GDM1 (cell line): ENCODE data around the gene PTPRN2.

Experiments used
- DNase-seq: peaks from one replicate; lab custom pipeline; 2025; lab: John Stamatoyannopoulos, UW

Gene PTPRN2

GRCh38 chr7:157660971-157661610 lies 926.5 kb downstream of the PTPRN2 start:
- DNase-seq: no peak

GRCh38 chr7:157658851-157659412 lies 928.7 kb downstream of the PTPRN2 start:
- no peak for DNase-seq

GRCh38 chr7:157657741-157658740 lies 929.6 kb downstream of the PTPRN2 start:
- DNase-seq: no peak

GRCh38 chr7:157656195-157656769 lies 931.3 kb downstream of the PTPRN2 start:
- DNase-seq: no peak

- no peak for DNase-seq
Observed at GRCh38 chr7:157654350-157654749, 933.3 kb downstream of the PTPRN2 start.

GRCh38 chr7:157653827-157654207 lies 933.8 kb downstream of the PTPRN2 start:
- DNase-seq: no peak

- no peak for DNase-seq
Observed at GRCh38 chr7:157652954-157653826, 934.4 kb downstream of the PTPRN2 start.

GRCh38 chr7:157652161-157652953 lies 935.3 kb downstream of the PTPRN2 start:
- DNase-seq: no peak

- no peak for DNase-seq
Observed at GRCh38 chr7:157651366-157652160, 936.1 kb downstream of the PTPRN2 start.

- no peak for DNase-seq
Observed at GRCh38 chr7:157650801-157651200, 936.8 kb downstream of the PTPRN2 start.

GRCh38 chr7:157650131-157650631 lies 937.4 kb downstream of the PTPRN2 start:
- DNase-seq: no peak

GRCh38 chr7:157646551-157646950 lies 941.1 kb downstream of the PTPRN2 start:
- no peak for DNase-seq

GRCh38 chr7:157645539-157645938 lies 942.1 kb downstream of the PTPRN2 start:
- DNase-seq: no peak

GRCh38 chr7:157644946-157645345 lies 942.7 kb downstream of the PTPRN2 start:
- DNase-seq: no peak

GRCh38 chr7:157643525-157643970 lies 944.1 kb downstream of the PTPRN2 start:
- no peak for DNase-seq

- no peak for DNase-seq
Observed at GRCh38 chr7:157641866-157642265, 945.8 kb downstream of the PTPRN2 start.

GRCh38 chr7:157640144-157640543 lies 947.5 kb downstream of the PTPRN2 start:
- no peak for DNase-seq

GRCh38 chr7:157638563-157638962 lies 949.1 kb downstream of the PTPRN2 start:
- DNase-seq: no peak

- DNase-seq: no peak
Observed at GRCh38 chr7:157637216-157637949, 950.2 kb downstream of the PTPRN2 start.
